HepG2 (cell line): Measurements from ENCODE around the gene ANKRD44. TPM values are rescaled to one million over a fixed set of nuclear protein-coding genes. Genes with fewer than 3 reads are reported as not detected.

Experiments used
- CAMTA2 ChIP-seq: sonication (generic); formaldehyde crosslinking; IDR thresholded peaks from 2 replicates; pipeline ENCODE4 v1.4.0; 2020; ENCODE audit warnings: mild to moderate bottlenecking, missing genetic modification reagents, borderline replicate concordance
- FOXJ3 ChIP-seq: sonication (generic); formaldehyde crosslinking; IDR thresholded peaks from 2 replicates; pipeline ENCODE4 v1.4.0; 2020; ENCODE audit warnings: missing genetic modification reagents, mild to moderate bottlenecking, borderline replicate concordance
- GTF2F1 ChIP-seq: fragments of 150-350 bp; IDR thresholded peaks from 2 replicates; pipeline ENCODE4 v1.6.1; 2014; ENCODE audit warnings: low read length
- HNF1A ChIP-seq, 2 experiments: sonication (generic) in 1 of 2; formaldehyde crosslinking in 1 of 2; IDR thresholded peaks; 2 replicates each; pipeline versions ENCODE4 v1.4.0 to v1.6.1; 2016 to 2020; ENCODE audit warnings: borderline replicate concordance in 1 of 2, low read depth in 1 of 2, mild to moderate bottlenecking in 1 of 2, missing genetic modification reagents in 1 of 2
- MEIS1 ChIP-seq: sonication (generic); formaldehyde crosslinking; IDR thresholded peaks from 2 replicates; pipeline ENCODE4 v1.9.0; 2021; ENCODE audit warnings: mild to moderate bottlenecking, missing genetic modification reagents, moderate library complexity, borderline replicate concordance
- RERE ChIP-seq: IDR thresholded peaks from 2 replicates; pipeline ENCODE4 v1.6.1; 2016; ENCODE audit warnings: low read depth, missing genetic modification reagents, missing compliant biosample characterization
- SIX4 ChIP-seq: sonication (generic); formaldehyde crosslinking; IDR thresholded peaks from 2 replicates; pipeline ENCODE4 v1.4.0; 2020; ENCODE audit warnings: missing genetic modification reagents
- SUZ12 ChIP-seq: fragments of 150-350 bp; IDR thresholded peaks from 2 replicates; pipeline ENCODE4 v1.6.1; 2014; ENCODE audit warnings: low read depth, low read length
- ZNF20 ChIP-seq: sonication (generic); formaldehyde crosslinking; IDR thresholded peaks from 2 replicates; pipeline ENCODE4 v1.4.0; 2020; ENCODE audit warnings: mild to moderate bottlenecking, moderate library complexity, missing genetic modification reagents
- polyA plus RNA-seq, 8 experiments: library from polyadenylated mRNA; depleted of rRNA in 3 of 8; stranded (reverse) in 7 of 8; unstranded in 1 of 8; fragments of >200 nt; fragmentation: Illumina TruSeq in 4 of 8; extraction: Trizol in 4 of 8; gene quantifications; 2 replicates each; pipeline versions ENCODE4 v1.2.1 to v1.2.3, GENCODE V29; 2011 to 2016; ENCODE audit warnings: low read depth in 4 of 8, missing spikeins in 1 of 8, mixed read lengths in 1 of 8; ENCODE audit not compliant: insufficient read depth in 1 of 8
- total RNA-seq, 5 experiments: library from RNA; depleted of rRNA; stranded (reverse); fragments of >200 nt; fragmentation: Illumina TruSeq; extraction: Trizol; gene quantifications; 2 replicates each; pipeline ENCODE4 v1.2.3, GENCODE V29; 2016; ENCODE audit warnings: low read depth in 1 of 5

Gene ANKRD44
- total and polyA plus RNA-seq, 2 of the 13 experiments (the other 11 are each of a cell fraction or from before 2014, with no cell fraction given): 0.04 to 0.11 TPM

GRCh38 chr2:197273485-197273884 is 37.1 kb downstream of the ANKRD44 start (continued):
- TF ChIP-seq RERE (no peak), HNF1A (IDR thresholded peaks at IDR 0.05; ENCODE audit: low read depth) (no peak), HNF1A (CRISPR knock-in tag; IDR thresholded peaks at IDR 0.05; ENCODE audit: borderline replicate concordance) (no peak), MEIS1 (CRISPR knock-in tag) (no peak), FOXJ3 (CRISPR knock-in tag) (no peak), SIX4 (CRISPR knock-in tag) (no peak), CAMTA2 (CRISPR knock-in tag) (no peak), GTF2F1 (no peak), ZNF20 (no peak), SUZ12 (no peak)
